GM15510 (cell line): ENCODE data around the gene C1orf53.

Experiments used
- POLR2A ChIP-seq: IDR thresholded peaks from 3 replicates; pipeline ENCODE4 v1.6.1; 2011; ENCODE audit warnings: borderline replicate concordance; ENCODE audit not compliant: insufficient read length; ENCODE audit errors: extremely low read depth

The C1orf53 gene

DNA sequence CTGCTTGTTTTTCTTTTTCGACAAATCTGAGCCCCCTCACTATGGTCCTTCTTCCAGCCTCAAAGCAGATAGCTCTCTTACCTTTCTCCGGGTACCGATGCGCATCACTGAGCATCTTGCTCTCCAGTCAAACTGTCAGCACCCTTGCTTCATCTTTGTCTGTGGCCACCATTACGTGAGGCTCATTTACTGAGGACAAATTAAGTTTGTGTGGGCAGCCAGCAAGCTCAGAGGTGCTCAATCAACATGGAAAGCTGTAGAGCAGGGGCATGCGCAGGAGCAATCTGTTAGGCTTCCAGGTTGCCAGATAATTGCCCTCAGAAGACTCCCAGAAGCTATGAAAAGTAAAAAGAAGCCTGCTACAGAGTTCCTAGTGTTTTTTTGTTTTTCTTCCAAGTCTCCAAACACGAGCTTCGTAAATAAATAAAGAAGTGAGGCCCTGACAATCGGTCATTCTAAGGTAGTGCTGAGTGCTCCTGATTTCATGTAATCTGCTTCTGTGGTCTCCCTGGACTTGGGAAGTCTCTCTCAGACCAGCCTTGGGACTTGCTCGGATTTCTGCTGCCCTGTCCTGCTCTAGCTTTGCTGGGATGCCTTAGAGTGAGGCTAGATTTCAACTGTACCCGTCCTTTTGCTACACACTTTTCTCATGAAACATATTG, 1.8 kb downstream of the C1orf53 start:
- no peak for TF ChIP-seq POLR2A

DNA sequence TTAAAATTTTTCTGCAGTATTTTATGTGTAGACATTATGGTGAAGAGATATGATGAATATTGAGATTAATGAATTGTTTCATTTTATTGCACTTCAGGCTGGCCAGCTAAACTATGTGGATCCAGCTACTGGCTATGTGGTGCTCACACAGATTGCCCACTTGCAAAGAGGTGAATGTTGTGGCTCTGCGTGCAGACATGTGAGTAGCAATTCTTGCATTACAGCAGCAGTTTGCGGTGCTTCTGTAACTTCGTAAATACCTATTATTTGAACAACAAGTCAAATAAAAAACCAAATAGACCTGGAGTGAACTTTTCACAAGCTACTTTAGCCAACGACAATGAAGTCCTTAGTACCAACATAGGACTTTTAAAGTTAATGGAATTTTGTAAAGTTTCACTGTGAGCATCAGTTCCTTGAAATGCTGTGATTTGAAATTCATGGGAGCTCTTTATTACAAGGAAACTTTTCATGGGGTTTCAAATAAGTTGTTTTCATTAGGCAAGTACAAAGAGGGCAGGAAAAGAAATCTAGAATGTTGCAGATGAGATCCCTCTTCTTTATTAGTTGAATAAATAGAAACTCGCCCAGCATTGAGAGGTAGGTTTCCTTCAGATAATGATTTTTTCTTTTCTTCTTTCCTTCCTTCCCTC, 3.4 kb downstream of the C1orf53 start:
- TF ChIP-seq POLR2A = no peak

GRCh38 chr1:197907846-197908616, 5.6 kb downstream of the C1orf53 start:
- TF ChIP-seq POLR2A = no peak

DNA sequence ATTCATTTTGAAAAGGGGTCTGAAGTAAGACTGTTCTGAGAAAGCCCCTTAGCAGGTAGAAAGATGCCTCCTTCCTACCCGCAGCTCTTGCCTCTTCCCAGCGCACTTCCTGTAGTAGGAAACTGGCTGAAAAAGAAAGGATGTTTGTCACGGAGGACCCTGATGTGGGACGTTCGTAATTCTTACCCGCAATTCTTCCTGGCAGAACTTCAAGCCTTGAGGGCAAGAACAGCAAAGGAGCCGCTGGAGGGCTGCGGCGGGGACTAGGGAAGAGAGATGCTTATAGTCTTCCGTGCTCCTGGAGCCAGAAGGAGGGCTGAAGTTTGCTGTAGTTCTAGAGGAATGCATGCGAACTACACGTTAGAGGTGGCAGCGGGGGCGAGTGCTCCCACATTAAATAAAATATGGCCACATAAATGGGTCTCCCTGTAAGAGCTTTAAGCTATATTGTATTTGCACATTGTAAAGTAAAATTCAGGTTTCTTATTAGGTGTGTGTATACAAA, 6.3 kb downstream of the C1orf53 start:
- no peak for TF ChIP-seq POLR2A

GRCh38 chr1:197909384-197909783, 7.0 kb downstream of the C1orf53 start:
- no peak for TF ChIP-seq POLR2A

DNA sequence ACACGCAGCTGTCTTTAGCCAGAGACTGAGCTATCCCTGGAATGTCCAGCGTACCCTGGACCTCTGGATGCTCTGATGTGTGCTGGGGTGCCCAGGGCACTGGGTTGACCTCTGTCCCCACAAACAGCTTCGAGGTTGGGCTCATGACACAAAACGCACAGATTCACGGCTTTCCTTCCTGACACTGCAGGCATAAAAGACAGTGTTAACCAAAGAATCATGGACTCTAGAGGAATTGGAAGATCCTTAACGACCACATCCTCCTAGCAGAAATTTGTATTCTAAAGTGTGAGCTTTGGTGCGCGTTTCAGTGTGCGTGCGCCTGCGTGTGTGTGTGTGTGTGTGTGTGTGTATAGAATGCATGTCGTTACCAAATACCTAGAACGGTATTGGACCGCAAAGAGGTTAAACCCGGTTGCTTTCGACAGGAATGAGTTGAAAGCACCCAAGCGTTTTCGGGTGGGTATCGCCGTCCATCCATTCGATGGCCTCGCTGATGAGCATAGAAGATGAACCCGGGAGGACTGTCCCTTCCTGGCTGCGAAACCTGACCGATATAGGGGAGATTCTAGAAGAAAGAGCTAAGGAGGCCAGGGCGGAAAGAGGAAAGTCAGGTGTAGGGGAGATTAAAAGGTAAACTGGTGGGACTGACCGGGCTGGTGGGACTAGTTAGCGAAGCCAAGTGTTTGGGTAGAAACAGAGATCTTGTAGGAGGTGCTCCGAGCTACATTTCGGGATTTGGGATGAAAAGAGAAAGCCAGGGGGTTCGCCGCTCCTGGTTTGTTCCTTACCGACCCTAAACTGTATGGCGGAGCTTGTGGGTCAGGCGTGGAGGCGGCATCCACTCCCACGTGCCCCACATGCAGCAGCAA, 7.9 kb downstream of the C1orf53 start:
- TF ChIP-seq POLR2A = no peak

GRCh38 chr1:197911111-197911856, 8.9 kb downstream of the C1orf53 start:
- TF ChIP-seq POLR2A = no peak

DNA sequence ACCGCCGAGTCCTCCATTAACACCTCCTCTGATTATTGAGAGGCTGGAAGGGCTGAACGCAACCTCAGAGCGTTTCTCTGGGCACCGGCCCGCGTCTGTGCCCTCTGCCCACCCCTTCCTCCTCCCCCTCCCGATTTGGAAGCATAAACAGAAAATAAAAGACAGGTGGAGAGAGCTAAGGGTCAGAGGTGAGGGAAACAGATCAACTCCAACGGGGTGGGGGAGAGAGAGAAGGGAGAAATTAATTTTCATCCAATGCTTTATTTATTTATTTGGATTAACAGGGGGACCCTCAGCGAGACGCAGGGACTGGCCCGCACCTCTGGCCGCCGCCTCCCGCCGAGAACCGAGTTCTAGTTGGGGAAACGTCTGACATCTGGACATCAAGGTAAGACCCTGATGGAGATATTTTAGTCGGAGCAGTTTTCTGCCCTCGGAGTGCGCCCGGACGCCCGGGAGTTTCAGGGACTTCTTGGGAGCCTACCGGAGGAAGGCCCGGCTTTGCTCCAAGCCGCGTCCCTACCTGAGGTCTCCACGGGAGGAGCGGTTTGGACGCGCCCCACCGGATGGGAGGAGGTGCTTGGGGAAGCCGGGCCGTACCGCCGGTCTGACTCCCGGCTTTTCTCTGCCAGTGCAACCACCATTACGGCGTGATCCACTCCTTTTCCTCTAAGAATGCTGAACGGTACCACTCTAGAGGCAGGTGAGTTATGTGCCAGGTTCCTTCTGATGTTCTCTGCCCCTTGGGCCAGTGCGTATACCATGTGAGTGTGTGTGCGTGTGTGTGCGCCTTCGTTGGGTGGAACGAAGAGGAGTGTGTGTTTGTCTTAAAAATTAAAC, 9.6 kb downstream of the C1orf53 start:
- TF ChIP-seq POLR2A = no peak

DNA sequence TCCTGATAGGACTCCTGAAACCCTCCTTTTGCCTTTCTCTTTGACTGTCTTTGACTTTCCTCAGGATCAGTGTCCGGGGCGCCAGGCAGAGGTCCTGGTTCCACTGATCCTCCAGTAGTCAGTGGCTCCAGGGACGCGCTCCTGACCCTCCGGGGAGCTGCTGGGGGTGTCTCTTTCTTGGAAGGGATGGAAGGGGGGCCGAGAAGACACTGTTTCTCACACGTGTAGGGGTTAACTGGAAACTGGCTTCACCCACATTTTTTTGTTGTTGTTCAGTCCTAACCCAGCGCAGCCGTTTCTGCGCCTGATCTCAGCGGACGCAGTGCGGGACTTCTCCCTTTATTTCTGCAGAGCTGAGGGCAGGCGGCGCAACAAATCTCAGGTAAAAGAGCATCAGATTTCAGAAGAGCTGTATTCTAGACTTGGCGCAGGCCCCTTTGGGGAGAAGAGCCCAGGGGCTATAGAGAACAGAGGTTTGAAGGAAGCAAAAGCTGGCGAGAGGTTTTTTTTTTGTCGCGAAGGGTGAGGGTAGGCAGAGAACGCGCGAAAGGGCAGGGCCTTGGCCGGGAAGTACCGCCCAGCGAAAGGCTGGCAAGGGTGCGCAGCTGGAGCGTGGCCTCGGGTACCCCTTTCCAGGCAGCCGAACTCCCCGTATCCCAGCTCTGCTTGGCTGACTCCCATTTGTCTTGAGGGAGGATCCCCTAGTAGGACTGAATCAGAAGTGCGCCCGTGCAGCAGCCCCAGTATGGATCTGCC, 10.5 kb downstream of the C1orf53 start:
- no peak for TF ChIP-seq POLR2A

DNA sequence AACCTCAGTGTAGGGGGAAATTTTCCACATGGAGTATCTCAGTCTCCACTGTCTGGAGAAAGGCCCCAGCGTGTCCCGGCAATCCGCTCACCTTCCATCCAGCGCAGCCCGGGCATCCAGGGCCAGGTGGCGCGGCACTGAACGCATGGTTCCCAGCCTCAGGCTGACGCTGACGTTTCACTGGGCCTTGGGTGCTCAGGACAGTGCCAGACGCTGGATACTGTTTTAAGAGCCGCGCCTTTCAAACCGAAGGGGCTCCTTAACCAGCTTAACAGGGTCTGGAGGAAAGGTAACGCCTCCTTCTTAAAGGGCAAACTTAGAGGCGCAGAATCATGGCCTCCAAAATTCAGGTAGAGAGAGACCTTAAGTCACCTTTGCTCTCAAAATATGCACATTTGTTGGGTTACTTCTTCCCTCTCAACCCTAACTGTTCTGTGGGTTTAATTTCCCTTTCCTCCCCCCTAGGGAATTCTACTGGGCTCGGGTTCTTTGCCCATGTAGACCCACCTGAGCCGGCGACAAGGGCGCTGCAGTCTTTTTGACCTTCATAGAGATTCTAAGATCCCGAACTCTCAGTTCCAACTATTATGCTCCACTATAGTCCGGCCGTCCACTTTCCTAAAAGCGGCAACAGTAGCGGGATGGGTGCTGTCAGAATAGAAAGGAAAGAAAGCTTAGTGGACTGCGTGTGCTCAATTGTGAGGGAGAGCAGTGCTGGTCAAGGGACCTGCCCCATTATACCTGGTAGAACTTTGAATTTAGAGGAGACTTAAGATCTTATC, 11.3 kb downstream of the C1orf53 start:
- no peak for TF ChIP-seq POLR2A

DNA sequence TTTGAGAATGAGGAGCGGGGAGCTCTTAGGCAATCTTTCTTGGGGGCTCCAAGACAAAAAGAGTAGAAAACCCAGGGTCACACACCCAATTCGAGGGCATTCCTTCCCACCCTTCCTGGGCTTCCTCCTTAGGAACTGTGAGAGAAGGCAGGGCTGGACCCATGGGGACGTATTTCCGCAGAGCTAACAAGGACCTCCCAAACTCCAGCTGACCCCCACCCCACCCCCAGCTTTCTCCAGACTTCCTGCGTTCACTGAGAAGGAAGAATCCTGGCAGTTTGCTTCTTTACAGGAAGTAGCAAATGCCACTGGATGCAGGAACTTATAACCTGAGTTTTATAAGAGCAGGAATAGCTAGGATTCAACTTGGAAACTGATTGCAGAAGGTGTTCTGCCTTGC, 12.1 kb downstream of the C1orf53 start:
- TF ChIP-seq POLR2A = no peak
